GM19467 (cell line): ENCODE data around the gene CCDC134.

Experiments
- ATAC-seq: cut with Tn5 transposase; IDR thresholded peaks from one replicate; pipeline ENCODE4 v1.9.1; 2021; ENCODE audit warnings: mild to moderate bottlenecking, moderate library complexity; ENCODE audit not compliant: unreplicated experiment

The CCDC134 gene

DNA sequence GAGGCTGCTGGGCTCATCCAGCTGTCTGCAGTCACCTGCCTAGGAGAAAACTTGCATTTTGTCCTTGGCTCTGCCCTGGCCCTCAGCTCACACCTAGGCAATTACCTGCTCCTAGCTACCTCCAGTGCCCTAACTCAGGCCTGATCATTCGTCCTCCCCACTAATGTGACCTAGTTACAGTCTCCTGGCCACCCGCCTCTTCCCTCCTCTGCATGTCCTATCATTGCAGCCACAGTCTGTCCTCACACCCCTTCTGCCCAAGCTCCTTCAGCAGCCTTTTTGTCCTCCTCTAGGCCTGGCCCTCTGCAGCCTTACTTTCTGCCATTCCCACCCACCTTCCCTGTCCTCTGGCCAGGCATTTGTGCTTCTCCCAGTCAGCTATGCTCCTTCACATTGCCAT, 17.7 kb upstream of the CCDC134 start:
- ATAC-seq = no peak

DNA sequence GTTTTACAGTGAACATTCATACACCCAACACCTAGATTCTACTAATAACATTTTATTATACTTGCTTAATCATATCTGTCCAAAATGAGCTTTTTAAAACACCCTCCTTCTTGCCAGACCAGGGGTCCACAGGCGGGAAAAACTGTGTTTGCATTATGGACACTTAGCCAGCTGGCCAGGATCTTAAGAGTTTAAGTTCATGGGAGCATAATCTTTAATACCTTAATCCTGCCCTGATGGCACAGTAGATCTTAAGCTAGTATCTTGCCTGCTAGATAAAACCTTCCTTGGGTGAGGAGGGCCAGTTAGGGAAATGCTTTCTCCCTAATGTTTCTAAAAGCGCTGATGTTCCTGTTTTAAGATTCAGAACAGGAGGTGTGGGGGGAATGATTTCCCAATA, 13.1 kb upstream of the CCDC134 start:
- ATAC-seq = no peak

DNA sequence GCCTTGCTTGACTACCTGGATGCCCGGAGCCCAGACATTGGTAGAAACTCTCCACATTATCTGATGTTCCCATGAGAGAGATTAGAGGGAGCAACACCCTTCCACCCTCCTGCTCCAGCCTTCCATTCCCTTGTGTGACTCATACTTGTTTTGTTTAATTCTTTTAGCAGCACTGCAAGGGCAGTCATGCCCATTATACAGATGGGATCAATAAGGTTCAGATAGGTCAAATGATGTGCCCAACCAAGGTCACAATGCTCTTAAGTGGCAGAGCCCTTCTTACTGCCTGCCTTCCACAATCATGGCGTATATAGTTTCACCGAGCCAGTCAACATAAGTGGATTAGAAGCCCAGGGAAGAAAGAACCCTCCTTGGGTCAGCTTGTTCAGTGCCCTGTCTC, 6.6 kb upstream of the CCDC134 start:
- ATAC-seq = no peak

DNA sequence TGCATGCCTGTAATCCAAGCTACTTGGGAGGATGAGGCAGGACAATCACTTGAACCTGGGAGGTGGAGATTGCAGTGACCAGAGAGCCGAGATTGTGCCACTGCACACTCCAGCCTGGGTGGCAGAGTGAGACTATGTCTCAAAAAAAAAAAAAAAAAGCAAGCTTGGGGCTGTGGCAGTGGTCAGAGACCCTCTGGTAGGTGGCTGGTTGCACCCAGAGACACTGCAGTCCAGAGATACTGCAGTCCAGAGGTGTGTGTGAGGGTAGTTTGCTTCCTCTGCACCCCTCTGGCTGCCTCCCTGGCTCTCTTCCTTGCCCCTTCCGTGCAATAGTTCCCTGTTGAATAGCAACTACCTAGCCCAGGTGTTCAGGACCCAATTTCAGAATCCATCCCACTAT, 1.7 kb upstream of the CCDC134 start:
- ATAC-seq = no peak

DNA sequence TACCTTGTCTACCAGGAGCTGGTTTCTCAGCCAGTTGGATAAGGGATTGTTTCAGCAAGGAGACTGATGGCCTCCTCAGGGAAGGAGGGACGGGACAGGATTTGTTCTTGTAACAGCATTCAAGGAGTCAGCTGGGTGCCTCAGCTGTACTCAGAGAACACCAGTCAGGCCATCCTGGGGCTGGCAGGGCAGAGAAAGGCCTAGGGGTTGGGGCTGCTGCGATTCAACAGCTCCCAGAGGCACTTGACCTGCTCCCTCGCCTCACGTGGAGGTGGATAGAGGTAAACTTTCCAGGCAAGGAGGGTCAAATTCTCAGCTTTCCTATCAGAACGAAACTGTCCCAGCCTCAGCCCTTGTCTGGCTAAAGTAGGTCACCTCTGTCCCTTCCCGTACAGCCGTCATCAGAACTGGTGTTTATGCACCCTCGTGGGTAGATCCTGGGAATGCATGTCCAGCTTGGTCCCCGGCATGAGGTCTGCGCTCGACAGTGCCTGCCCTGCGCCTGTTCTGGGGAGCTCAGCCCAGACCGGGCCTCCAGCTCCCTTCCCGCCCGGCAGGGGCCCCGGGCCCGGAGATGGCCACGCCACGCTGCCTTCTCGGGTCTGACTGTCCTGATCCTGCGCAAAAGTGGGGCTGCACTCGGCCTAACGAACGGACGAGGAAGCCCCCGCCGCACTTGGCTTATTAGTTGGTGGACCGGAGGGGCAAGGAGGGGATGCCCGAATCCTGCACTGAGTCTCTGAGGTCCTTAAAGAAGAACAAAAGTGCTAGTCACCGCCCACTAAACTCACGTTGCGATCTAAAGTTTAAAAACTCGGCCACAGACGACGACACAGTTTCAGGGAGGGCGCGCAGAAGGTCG, 762 bp upstream of the CCDC134 start:
- ATAC-seq = peak; percentile 7

DNA sequence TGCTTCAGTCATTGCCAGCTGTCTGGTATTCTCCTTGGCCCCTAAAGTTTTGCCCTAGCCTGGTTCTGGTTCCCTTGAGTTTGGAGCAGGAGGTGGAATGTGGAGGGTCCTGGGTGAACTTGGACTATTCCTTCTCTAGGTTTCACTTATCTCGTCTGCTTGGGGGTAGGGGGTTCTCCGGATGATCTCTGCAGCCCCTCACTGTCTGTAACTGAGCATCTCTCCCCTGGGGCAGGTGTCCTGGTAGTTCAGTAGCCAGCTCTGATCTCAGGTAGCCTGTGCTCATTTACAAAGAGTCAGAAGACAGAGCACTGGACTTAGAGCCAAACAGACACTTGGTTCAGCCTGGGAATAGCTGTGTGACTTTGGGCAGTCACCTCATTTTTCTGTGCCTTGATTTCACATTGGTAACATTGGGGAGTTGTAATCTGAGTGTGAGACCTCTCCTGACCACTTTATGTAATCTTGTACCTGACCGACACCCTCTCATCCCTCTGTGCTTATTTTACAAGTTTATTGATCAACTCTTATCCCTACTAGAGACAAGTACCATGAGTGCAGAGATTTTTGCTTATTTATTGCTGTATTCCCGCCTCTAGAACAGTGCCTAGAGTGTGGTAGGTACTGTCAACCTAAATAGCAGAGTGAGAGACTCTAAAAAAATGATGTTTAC, 804 bp downstream of the CCDC134 start:
- no peak for ATAC-seq

DNA sequence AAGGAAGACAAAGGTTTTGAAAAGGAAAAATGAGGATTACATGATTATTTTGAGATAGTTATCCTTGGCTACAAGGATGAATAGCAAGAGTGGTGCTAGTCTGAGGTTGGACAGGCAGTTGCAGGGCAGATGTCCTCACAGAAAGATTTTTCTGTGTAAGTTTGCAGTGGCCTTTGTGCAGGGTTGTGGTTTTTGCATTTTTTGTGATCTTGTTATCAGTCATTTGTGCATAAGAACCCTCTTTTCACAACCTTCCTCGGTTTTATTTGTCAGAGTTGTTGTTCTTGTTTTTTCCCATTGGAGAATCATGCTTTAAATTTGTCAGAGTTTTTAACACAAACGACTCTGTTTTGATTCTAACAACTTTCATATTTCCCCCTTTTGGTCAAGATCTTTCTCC, 1.4 kb downstream of the CCDC134 start:
- no peak for ATAC-seq

DNA sequence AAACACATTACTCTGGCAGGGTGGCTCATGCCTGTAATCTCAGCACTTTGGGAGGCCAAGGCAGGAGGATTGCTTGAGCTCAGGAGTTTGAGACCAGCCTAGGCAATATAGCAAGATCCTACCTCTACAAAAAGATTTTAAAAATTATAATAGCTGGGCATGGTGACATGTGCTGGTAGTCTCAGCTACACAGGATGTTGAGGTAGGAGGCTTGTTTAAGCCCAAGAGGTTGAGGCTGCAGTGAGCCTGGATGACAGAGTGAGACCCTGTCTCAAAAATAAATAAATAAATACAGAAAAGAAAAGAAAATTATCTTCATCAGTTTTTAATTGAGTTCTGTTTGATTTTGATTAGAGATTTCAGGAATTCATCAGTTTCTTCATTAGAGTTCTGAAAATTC, 5.2 kb downstream of the CCDC134 start:
- ATAC-seq = no peak

DNA sequence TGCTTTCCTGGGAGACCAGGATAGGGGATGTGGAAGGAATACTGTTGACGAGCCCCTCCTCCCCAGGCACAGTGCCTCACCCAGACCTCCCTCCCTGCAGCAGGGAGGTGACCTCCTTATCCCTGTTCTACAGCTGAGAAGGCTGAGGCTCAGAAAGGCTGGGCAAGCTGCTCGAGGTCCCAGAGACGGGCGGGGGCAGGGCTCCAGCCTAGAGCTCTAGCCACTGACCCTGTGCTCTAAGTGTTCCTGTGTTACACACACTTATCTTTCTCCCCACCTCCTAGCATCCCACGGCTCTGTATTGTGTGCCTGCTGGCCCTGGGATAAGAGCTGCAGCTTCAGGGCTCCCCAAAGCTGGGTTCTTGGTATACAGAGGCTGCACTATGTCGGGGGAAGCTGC, 7.9 kb downstream of the CCDC134 start:
- no peak for ATAC-seq

DNA sequence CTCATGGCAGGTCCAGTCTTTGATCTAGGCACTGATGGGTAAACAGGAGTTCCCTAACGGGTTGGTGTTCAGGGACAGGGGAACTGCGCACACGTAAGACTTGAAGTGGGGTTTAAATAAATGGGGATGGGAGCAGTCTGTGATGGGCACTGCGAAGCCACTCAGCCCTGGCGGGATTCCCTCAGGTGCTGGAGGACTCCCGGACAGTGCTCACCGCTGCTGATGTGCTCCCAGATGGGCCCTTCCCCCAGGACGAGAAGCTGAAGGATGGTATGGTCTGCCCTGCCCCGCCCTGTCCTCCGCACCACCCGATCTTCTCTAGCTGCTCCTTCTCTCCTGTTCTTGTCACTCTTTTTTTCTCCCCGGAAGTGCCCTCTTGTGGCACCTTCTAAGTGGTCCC, 9.5 kb downstream of the CCDC134 start:
- ATAC-seq = no peak

DNA sequence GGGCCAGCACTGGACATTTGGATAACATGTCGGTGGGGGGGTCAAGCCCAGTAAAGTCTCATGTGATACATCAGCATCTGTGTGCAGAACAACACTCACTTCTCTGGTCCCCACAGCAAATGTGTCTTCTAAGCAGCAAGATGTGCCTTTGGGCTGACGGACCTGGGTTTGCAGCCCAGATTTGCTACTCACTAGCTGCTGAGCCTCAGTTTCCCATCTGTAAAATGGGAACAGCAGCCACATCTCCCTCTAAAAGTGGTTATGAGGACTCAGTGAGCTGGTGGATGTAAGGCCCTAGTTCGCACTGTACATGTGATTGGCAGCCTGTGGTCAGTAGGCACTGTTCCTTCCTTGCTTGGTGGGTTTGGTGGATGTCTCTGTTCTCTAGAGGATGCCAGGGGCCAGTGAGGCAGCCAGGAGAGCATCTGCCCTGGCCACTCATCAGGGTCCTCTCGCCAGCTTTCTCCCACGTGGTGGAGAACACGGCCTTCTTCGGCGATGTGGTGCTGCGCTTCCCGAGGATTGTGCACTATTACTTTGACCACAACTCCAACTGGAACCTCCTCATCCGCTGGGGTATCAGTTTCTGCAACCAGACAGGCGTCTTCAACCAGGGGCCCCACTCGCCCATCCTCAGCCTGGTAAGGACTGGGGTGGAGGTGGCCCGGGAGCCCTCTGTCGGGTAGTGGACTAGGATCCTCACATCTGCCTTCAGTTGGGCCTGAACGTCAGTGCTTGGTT, 12.5 kb downstream of the CCDC134 start:
- ATAC-seq = no peak

DNA sequence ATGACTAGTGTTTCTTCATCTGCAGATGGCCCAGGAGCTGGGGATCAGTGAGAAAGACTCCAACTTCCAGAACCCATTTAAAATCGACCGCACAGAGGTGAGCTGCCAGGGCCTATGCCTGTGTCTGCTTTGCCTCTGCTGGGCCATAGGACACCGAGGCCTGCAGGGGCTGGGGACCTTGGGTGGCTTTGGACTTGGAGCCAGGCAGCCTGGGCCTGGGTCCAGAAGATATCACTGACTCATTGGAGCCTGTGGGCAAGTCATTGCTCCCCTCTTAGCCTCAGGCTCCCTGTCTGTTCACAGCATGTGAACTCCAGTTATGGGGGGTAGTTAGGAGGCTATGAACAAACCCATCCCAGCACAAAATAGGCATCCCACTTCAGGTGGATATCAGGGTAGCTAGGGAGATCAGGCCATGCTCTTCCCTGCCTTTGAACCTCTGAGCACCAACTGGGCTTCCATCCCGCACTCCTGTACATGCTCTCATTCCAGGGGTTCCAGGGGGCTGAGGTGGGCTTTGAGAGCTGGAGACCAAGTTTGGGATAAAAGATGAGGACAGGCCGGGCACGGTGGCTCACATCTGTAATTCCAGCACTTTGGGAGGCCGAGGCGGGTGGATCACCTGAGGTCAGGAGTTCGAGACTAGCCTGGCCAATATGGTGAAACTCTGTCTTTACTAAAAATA, 13.4 kb downstream of the CCDC134 start:
- no peak for ATAC-seq

DNA sequence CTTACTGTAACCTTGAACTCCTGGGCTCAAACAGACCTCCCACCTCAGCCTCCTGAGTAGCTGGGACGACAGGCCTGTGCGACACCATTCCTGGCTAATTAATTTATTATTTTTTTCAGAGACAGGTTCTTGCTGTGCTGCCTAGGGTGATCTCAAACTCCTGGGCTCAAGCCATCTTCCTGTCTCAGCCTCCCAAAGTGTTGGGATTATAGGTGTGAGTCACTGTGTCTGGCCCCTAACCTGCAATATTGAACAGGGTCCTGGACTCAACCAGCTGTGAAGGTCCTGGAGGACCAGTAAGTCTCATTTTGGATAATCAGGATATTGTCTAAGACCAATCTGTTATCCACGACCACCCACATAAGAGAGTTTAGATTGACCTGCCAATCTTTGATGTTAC, 15.2 kb downstream of the CCDC134 start:
- no peak for ATAC-seq

DNA sequence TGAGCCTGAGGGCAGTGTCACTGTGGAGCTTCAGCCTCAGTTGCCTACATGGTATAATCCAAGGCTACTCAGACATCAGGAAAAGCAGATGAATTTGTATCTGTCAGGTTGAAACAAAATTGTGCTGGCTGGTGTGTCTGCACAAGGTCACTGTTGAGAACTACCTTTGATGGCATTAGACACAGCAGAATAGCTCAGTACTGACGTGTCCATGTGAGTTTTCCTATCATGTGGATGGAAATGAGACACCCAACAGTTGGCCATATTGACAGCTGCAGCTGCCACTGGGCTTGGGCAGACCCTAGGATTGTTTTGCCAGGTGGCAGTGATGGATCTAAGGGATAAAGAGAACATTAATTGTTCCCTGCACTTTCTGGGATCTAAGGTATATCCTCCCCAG, 15.8 kb downstream of the CCDC134 start:
- no peak for ATAC-seq

DNA sequence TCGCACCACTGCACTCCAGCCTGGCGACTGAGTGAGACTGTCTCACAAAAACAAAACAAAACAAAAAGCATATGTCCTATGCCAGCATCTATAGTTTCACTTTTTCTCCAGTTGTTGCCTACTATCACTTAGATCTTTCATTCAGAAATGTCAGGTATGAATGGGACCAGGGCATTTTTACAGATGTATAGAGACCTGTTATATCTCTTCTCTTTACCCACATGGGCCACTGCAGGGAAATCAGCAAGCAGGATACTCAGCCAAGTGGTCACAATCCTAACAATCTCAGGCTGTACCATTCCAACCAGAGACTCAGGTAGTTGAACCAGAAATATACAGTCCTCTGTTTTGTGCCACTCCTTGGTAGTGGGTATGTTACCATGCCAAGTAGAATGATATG, 16.4 kb downstream of the CCDC134 start:
- no peak for ATAC-seq

DNA sequence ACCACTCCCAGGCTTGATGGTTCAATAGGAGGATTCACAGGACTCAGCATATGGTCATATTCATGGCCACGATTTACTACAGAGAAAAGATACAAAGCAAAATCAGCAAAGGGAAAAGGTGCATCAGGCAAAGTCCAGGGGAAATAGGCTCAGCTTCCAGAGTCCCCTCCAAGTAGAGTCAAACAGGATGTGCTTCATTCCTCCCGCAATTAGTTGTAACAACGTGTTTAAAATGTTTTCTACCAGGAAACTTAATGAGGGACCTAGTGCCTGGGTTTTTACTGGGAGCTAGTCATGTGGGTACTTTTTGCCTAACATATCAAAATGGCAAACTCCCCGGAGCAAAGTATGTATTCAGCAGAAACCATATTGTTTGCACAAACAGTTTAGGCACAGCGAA, 17.5 kb downstream of the CCDC134 start:
- no peak for ATAC-seq

DNA sequence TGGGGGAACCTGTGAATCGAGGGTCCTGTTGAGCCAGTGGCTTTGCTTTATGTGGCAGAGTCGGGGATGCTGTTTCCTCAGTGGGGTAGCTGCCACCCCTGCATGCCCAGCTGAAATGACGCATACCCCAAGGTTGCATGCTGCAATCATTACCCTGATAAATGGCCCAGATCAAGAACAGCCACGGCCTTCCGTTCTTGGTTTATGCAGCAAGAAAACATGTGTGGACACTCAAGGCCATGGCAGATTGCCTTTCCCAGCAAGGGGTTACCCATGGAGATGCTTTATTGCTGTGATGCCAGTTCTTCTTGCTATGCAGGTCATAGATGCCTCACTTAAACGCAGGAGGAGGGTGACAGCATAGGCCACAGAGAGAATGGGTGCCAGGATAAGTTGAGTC, 18.1 kb downstream of the CCDC134 start:
- no peak for ATAC-seq

DNA sequence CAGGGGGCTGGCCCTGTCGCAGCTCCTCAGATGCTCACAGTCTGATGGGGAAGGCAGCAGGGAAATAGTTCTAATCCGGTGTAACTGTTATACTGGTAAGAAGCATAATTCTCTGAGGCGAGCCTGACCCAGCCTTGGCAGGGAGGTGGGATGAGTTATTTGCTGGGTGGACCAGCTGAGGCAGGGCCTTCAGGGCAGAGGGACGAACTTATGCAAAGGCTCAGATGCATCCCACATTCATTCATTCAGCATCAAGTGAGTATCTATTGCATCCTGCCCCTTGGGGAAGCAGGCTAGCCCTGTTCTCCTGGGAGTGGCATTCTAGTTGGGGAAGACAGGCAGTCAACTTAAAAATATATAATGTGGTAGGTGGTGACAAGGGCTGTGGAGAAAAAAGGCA, 18.8 kb downstream of the CCDC134 start:
- no peak for ATAC-seq

DNA sequence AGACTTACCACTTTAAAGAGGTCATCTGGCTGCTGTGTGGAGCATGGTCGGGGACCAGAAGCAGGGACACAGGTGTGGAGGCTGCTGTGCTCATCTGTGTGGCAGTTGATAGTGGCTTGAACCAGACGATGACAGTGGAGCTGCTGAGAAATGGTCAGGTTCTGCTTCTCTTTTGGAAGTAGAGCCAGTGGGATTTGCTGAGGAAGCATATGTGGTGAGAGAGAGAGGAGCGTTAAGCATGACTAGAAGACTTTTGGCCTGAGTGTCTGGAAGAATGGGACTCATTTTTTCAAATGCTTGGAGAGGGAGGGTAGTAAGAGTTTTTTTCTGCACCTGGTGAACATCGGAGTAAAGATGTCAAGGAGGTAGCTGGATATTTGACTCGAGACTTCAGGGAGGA, 20.0 kb downstream of the CCDC134 start:
- no peak for ATAC-seq

DNA sequence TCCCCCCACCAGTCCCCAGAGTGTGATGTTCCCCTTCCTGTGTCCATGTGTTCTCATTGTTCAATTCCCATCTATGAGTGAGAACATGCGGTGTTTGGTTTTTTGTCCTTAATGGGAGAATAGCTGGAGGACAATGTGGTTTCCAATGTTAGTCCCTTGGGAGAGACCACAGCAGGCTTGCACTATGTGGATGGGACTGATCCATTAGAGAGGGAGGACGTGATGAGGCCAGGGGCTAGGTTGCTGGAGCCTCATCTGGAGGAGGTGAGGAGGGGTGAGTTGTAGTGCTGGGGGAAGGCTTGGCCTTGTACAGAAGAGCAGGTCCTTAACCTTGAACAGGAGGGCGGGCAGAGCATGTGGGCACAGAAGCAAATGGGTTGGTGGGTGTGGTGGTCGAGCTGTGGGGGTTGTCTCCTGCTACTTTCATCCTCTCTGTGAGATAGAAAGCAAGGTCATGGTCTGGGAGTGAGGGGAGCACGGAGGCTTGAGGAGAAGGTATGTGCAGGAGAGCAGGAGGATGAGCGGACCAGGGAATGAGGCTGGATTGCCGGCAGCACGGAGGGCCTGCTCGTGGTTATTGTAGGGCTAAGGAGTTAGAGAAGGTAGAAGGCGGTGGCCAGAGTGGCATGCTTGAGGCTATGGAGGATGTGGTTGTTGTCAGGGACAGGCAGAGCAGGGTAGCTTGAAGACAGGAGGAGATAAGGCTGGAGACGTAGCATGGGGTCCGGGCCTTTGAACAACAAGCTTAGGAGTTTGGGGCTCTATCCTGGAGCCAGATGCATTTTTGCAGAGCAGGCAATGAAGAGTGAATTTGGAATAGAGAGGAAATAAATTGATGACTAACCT, 21.2 kb downstream of the CCDC134 start:
- ATAC-seq = no peak
